Suppressor macrophage treated with lipopolysaccharide for 4 hours (primary cell): ENCODE measurements around the gene UBE2E2.
A peak's percentile ranks its signal among the peaks of the same experiment; 100 is the strongest.
"Not testable (repeated sequence)": the region's sequence is repeated elsewhere in the genome, so short reads cannot be mapped to it uniquely, and the experiment has no call there.

ENCODE experiments used
- DNase-seq: peaks from one replicate; pipeline ENCODE4 v3.0.0-alpha.2; 2020

Gene UBE2E2

DNA sequence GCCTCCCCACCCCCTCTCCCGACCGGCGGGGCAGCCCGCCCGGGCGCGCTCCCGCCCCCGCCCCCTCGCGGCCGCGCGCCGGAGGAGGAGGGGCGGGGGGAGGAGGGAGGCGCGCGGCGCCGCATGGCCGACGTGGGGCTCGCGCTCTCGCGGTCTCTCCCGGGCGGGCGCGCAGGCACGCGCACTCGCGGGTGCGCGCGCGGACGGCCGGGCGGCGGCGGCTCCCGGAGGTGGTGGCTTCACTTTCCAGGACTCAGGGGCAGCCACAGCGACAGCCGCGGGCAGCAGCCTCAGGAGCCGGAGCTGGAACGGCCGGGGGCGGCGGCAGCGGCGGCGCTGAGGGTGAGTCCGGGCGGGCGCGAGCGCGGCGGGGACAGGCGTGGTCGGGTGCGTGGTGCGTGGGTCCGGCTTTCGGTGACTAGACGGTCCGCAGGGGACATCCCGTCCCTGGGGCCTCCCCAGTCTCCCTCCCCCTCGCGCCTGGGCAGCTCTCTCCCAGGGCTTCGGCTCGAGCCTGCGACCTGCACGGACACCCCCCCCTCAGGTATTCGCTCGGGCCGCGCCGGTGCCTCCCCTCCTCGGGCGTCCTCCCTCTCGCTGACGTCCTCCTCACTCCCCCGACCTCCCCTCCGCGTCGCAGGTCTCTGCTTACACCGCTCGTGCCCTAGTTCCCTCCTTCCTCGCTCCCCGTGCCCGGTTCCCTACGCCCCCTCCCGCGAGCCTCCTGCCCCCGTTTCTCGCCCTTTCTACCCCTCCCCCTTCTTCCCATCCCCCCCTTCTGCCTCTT, at the start of gene UBE2E2:
Gene UBE2E2, plus strand, starts transcription at position 407 of the 787 bp plus-strand sequence.
- peak; percentile 81 for DNase-seq

DNA sequence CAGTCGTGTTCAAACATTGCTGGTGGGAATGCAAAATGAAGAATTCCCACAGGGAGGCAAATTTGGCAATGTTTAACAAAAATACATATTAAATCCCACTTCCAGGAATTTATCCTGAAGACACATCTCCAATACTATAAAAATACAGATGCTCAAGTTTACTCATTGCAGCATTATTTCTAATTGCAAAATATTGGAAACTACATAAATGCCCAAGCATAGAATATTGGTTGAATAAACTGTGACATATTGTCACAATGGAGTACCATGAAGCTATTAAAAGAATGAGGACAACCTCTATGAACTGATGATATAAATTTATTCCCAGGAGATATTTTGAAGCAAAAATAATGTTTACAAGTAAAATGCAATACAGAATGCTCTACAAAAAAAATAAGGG, 49.7 kb upstream of the UBE2E2 start:
- peak; percentile 30 for DNase-seq

DNA sequence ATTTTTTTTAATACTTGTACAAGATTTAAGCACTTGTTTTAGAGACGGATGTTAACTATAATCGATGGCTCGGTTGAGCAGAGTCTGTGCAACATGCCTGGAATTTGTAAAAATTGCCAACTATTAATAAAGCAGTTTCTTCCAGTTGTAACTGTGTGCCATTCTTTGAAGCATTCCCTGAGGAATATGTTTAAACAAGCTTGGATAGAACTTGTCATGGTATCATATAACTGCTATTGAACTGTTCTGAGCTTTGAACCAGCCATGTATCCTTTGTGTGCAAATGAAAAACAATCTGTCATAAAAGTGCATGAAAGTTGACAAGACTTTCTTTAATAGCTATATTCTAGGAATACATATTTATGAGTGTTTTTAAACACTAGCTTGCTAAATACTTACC, 45.8 kb upstream of the UBE2E2 start:
- DNase-seq: no peak

DNA sequence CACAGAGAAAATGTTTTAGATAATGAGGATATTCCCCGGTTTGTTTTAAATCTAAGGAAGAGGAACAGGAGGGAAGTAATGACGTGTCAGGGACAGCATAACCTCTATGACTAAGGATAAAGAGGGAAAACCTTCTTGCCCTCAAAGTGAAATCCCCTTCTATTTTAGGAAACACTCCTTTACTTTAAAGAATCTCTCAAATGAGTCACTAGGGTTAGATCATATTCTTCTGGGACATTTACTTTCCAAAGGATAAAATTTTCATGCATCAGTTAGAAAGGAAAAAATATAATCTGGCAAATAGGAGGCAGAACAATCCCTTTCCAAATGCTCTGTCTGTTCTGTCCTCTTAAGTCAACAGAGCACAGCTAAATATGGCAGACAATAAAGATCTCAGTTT, 43.2 kb upstream of the UBE2E2 start:
- peak; percentile 83 for DNase-seq

DNA sequence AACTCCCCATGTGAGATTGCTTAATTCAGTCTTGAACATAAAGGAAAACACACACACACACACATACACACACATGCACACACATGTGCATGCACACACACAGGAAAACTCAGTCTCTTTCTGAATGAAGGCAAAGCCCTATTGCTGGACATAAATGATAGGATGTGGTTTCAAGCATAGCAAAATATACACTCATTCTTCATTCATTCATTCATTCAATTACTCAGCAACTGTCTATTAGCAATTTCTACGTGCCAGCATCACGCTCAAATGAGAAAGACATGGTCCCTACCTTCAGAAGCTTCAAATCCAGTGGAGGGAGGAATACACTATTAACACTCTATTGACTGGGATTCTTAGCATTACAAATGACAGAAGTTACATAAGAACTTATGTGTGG, 41.8 kb upstream of the UBE2E2 start:
- no peak for DNase-seq

DNA sequence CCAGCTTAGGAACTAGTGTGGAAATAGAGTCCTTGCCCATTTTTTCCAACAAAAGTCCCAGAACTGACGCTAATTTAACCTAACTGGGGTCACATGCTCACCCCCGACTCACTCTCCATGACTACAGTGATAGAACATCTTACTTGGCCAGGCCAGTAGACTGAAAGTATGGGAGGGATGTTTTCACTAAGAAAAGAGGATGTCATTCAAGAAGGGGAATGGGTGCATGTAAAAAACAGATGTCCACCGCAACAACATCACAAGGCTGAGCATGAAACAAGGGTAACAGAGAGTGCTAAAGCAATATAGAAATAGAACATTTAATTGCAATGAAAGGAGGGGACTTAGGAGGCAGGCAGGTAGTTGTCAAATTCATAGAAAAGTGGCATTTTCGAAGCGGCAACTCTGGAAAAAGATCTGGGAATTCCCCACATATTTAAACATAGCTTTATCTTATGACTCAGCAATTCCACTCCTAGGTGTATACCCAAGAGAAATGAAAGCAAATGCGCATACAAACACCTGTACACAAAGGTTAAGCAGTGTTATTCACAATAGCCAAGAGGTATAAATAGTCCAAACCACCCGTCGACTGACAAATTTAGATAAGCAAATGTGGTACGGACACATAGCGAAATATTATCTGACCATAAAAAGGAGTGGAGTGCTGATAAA, 41.1 kb upstream of the UBE2E2 start:
- peak; percentile 70 for DNase-seq

DNA sequence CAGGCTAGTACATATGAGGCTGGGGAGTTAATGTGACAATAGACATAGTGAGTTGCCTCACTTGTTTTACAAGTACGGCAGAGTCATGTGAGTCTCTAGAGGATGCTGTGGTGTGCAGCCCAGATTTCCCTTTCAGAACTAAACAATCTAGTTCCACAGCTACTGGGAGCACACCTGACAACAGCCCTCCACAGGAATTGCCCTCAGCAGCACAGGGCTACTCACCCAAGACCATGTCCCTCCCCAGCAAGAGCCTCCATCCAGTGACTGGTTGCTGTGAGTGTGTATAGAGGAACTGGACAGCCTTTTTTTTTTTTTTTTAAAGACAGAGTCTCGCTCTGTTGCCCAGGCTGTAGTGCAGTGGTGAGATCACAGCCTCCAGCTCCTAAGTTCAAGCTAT, 40.2 kb upstream of the UBE2E2 start:
- DNase-seq: peak; percentile 23

DNA sequence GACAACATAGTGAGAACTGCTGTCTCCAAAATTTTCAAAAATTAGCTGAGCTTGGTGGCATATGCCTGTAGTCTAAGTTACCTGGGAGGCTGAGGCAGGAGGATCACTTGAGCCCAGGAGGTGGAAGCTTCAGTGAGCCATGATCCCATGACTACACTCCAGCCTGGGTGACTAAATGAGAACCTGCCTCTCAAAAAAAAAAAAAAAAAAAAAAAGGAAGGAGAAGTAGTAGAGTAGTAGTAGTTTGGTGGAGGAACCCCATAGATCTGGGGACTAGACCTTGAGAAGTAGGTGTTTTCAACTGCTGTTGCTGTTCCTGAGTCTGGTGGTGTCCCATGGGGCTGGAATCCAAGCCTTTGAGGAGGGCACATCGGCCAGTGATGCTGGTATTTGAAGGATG, 38.4 kb upstream of the UBE2E2 start:
- DNase-seq: peak; percentile 49

DNA sequence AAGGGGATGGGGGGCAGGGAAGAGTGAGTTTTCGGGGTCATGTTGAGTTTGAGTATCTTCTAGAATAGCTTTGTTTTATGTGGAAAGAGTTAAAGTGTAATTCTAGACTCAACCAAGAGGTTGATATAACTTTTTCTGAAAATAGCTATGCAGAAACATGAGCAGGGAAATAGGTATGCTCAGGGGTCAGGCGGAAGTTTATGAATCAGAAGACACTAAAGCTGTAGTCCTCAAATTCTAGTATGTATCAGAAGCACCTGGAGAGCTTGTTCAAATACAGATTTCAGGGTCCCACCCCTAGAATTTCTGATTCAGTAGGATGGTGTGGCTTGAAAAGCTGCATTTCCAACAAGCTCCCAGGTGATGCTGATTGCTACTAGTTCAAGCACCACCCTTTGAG, 37.6 kb upstream of the UBE2E2 start:
- DNase-seq: no peak

DNA sequence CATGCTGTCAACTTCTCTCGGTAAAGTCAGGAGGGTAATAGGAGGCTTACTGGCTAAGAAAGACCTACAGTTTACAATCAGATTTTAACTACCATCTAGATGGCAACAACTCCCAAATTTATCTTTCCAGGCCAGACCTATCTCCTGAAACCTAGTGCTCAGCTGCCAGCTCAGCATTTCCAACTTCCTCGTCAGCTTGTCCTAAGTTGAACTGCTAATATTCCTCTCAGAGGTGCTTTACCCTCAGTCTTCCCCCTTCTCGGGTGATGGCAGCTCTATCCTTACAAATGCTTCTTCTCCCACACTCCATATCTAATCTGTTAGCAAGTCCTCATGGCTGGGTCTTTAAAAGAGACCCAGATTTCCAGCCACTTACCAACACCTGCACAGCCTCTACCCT, 36.9 kb upstream of the UBE2E2 start:
- no peak for DNase-seq

DNA sequence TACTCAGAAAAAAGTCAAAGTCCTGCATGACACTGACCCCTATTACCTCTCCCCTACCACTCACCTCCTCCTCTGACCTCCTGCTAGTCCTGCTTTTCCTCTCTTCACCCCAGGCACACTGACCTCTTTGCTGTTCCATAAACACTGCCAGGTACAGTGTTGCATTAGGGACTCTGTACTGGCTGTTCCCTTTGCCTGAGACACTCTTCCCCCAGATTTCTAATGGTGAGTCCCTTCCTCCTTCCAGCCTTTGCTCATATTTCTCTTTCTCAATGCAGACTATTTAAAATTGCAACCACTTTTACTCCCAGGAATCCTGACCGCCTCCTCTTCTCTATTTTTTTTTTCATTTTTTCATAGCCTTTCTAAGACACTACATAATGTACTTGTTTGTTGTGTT, 36.3 kb upstream of the UBE2E2 start:
- DNase-seq: no peak

DNA sequence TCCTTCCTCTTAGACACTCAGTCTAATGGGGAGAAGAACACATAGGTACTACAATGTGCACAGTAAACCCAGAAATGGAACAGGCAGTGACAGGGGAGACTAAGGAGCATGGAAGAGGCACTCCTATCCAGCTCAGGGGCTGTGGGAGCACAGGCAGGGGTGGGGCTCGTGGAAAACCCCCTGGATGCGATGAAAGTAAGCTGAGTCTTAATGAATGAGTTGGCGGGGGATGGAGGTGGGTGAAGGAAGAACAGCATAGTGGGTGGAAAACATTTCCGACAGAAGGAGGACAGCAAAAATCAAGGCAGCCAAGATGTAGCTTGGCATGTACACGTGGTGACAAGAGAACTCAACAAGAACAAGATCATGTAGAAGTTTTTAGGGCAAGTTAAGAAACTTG, 33.6 kb upstream of the UBE2E2 start:
- DNase-seq: no peak

DNA sequence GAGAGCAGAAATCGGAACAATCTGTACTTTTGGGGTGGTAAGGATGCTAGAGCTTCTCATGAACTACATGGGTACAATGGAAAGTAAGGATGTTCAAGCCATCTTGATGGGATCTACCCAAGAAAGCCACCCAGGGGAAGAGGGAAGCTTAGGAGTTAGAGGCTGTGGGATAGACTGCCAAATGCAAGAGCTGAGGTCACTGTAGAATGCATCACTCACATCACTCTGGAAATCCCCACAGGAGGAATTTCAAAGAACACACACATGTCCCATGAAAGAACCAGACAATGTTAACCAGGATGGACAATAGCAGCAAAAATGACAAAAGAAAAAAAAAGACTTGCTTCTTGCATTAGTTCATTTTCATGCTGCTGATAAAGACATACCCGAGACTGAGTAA, 32.8 kb upstream of the UBE2E2 start:
- DNase-seq: peak; percentile 70

DNA sequence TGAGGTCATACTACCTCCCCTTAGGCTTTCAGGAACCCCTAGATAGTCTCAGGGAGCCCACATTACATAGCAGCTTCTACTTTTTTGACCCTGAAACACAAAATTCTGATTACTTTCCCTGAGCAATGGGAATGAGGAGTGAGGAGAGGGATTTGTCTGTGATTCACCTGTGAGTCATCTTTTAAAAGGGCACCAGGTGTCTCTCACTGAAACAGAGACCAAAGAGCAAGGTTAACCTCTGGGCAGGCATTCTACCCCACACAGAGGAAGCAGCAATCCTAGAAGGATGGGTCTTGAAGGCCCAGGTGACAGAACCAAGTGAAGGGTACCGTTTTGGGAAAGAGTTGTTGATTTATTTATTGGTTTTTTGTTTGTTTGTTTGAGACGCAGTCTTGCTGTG, 31.1 kb upstream of the UBE2E2 start:
- DNase-seq: no peak

DNA sequence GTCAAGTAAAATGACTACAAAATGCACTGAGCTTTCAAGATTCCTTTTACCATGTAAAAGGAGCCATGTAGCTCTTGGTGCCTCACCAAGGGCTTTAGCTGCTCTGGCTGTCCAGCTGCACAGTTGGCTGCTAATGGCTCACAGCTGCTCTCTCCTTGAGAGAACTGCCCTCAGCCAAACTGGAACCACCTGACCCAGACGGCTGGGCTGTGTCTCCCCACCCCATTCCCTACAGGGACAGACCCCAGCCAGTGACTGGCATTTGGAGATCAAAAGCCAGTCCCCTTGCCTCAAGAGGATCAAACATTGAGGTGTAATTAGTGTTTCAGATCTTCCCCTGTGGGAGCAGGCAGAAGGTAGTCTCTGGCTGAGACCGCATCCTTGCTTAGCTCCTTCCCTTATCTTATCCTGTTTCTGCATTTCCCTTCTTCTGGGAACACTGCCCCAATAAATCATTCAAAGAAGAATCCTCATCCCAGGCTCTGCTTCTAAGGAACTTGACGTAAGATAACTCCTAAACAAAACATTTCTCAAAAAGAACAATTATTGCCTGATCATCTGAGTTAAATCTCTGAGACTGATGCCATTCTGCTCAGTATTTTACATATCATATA, 28.6 kb upstream of the UBE2E2 start:
- DNase-seq: no peak

DNA sequence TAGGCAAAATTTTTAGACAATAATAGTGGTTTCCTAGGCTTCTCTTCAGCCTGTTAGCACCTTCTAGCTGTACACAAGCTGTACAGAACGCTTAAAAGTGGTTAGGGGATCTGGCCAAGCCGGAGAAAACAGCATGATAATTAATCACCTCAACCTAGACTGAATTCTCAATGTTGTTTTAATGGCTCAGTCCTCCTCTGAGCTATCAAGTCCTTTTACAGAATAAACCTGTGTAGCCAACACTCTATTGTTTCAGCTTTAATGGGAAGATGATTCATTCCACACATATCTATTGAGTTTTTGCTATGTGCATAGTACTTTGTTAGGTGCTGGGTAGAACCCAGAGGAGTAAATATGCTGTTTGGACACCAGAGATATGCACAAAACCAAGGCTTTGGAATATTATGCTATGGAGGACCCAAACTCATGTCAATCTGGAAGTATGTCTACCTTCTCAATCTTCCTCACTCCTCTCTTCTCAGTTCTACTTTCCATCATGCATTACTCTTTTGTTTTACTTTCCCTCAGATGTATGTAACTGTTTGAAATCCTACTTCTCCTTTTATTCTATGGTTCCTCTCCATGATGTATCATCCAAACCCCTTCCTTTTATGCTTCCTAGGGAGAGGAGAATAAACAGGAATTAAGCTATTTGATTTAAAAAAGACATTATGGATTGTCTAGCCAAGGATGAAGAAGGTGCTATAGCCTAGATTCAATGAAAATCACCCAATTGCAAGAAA, 27.6 kb upstream of the UBE2E2 start:
- peak; percentile 69 for DNase-seq

DNA sequence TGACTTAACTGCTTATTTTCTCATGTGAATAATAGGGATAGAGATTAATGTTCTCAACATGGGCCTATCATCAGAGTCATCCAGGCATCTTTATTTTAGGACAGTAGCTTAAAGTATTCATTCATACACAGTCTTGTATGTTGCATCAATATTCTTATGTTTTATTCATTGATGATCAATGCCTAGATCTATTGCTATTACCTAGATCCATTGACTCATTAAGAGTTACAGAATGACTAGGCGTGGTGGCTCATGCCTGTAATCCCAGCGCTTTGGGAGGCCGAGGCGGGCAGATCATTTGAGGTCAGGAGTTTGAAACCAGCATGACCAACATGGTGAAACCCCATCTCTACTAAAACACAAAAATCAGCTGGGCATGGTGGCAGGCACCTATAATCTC, 26.3 kb upstream of the UBE2E2 start:
- not testable (repeated sequence) for DNase-seq

DNA sequence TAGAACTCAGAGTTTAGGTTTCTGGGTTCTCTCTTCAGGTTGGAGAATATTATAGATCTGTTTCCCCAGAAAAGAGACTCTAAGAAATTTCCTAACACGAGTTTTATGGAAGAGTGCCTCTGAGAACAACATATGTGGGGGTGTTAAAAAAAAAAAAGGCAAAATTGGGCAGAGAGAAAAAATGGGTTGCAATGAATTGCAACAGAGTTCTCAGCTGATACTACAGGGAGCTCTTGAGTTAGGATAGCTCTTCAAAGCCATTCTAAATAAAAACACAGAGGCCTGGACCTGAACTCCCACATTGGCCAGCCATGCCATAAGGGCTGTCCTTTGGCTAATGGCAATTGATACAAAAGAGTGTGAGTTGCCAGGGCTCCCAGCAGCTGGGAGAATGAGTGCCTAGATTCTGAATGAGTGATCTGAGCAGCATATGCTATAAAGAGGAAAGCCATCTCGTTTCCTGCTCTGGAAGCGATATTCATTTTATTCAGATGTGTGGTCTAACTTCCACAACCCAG, 20.1 kb upstream of the UBE2E2 start:
- DNase-seq: no peak

DNA sequence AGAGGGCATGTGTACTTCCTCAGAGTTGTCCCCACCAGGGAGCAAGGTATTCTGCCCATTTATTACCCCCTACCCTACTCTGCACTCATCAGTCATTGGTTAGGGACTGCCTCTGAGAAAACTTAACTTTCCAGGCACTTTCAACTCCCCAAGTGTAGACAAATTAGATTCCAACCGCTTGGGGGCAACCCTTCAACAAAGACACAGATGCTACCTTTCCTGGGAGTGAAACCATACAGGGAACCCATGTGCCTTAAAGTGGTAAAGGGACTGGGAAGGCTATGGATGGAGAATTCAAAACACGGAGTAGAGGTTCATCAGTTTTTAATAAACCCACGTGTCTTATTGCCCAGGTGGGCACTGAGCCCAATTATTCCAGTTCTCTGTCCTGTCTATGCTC, 19.4 kb upstream of the UBE2E2 start:
- no peak for DNase-seq

DNA sequence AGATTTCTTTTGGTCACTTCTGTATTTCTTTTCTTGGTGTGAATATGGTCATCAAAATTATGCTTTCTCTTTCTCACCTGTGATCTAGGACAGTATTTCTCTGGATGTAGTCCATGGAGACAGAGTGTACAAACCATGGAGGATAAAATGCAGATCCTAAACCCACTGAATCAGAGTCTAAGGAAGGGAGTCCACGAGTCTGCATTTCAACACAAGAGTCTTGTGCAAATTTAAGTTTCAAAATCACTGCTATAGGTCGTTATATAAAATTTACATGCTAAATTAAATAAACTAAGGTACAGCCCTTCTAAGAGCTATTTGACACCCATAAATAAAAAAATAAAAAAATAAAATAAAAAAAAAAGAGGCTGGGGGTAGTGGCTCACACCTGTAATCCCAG, 17.3 kb upstream of the UBE2E2 start:
- peak; percentile 24 for DNase-seq

DNA sequence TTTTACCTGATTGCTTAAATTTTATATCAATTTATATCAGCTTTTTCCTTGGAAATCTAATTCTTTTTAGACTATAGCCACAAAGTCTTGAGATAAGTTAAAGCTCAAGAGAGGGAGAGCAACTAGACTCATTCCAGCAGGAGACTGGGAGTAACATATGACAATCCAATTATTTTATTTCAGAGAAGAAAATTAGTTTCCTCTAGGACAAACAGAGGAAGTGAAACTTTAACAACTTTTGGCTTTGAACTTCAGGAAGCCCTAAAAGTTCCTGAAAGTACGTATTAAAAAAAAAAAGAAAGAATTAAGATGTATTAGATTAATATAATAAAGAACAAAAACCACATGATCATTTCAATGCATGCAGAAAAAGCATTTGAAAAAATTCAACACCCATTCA, 13.9 kb upstream of the UBE2E2 start:
- peak; percentile 21 for DNase-seq

DNA sequence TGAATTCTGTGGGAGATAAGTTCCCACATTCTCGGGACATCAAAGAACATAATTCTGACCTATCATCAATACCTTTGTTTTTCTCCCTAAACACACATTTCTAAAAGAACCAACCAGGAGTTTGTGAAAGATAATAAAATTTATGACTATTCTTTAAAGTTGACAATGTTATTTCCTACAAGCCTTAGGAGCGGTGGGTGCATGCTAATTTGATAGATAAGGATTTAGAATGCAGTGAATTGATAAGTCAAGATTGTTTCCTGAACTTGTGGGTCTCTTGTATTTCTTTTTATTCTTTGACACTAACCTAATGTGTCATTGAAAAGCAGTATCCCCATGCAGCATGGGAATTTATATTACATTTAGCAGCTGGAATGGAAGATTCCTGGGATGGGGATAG, 10.3 kb upstream of the UBE2E2 start:
- DNase-seq: no peak

DNA sequence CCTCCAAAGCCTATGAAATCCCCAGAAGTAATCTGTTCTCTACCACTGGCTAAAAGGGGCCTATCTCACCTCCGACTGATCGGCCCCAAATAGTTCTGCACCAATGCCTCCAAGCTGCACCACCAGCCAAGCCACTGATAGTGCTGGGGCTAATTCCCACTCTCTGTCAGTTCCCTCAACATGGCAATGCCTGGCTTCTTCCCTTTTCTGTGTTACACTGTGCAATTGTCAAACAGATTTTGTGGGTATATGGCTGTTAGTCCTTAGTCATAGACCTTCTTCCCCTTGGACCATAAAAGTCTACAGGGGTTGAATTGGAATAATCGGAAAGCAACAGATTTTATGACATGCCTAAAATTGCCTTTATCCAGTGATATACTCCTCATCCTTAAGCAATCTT, 9.3 kb upstream of the UBE2E2 start:
- peak; percentile 49 for DNase-seq
